ENCODE measurements around the gene SELENON. TPM values are rescaled to one million over a fixed set of nuclear protein-coding genes. Genes with fewer than 3 reads are reported as not detected.
A peak's percentile ranks its signal among the peaks of the same experiment; 100 is the strongest.

Gene SELENON
- total RNA-seq, 1 donor from 2014 or later = 83.4 TPM

GRCh38 chr1:25784575-25785051 lies 15.4 kb upstream of the SELENON start:
- Histone ChIP-seq H3K9me3 (no peaks in the 10 kb centered on the region), H3K27ac (no peak overlapping the region), H3K36me3 (peaks cover 36% of the 10 kb centered on the region), H3K4me1 (no peaks in the 10 kb centered on the region), H3K27me3 (ENCODE audit: low read depth) (no peaks in the 10 kb centered on the region), H3K4me3 (no peak overlapping the region)
- no peak for DNase-seq
- intact Hi-C loops (cut with DNase I) = no loop called here
- no peak for ATAC-seq
- no peak for TF ChIP-seq CTCF (IDR thresholded peaks at IDR 0.05)

- intact Hi-C loops (cut with DNase I) = no loop called here
- H3K4me1 ChIP-seq = no peaks in the 10 kb centered on the region
Measured at GRCh38 chr1:25785333-25786067, 14.5 kb upstream of the SELENON start.

GRCh38 chr1:25786887-25787759 lies 12.9 kb upstream of the SELENON start:
- no peak for DNase-seq
- Histone ChIP-seq H3K4me3 (no peak overlapping the region), H3K27me3 (ENCODE audit: low read depth) (no peaks in the 10 kb centered on the region), H3K9me3 (no peaks in the 10 kb centered on the region), H3K4me1 (no peaks in the 10 kb centered on the region), H3K36me3 (peaks cover 35% of the 10 kb centered on the region), H3K27ac (no peak overlapping the region)
- ATAC-seq = no peak
- TF ChIP-seq CTCF (IDR thresholded peaks at IDR 0.05) = no peak
- intact Hi-C loops (cut with DNase I) = no loop called here

More at GRCh38 chr1:25785333-25786067, 14.5 kb upstream of the SELENON start:
- Histone ChIP-seq H3K27me3 (ENCODE audit: low read depth) (no peaks in the 10 kb centered on the region), H3K9me3 (no peaks in the 10 kb centered on the region), H3K4me3 (no peak overlapping the region), H3K36me3 (peaks cover 36% of the 10 kb centered on the region), H3K27ac (no peak overlapping the region)
- ATAC-seq = peak in 1 of 2 donors; percentile 25
- no peak for TF ChIP-seq CTCF (IDR thresholded peaks at IDR 0.05)
- no peak for DNase-seq

GRCh38 chr1:25787760-25788166 lies 12.2 kb upstream of the SELENON start:
- intact Hi-C loops (cut with DNase I) = no loop called here
- Histone ChIP-seq H3K27ac (no peak overlapping the region), H3K9me3 (no peaks in the 10 kb centered on the region), H3K36me3 (peaks cover 29% of the 10 kb centered on the region), H3K4me3 (no peak overlapping the region), H3K27me3 (ENCODE audit: low read depth) (no peaks in the 10 kb centered on the region), H3K4me1 (no peaks in the 10 kb centered on the region)
- no peak for TF ChIP-seq CTCF (IDR thresholded peaks at IDR 0.05)
- ATAC-seq (no peak), DNase-seq (no peak)

GRCh38 chr1:25790472-25790871 lies 9.5 kb upstream of the SELENON start:
- Histone ChIP-seq H3K27ac (no peak overlapping the region), H3K4me3 (no peak overlapping the region), H3K9me3 (no peaks in the 10 kb centered on the region), H3K36me3 (peaks cover 14% of the 10 kb centered on the region), H3K27me3 (ENCODE audit: low read depth) (no peaks in the 10 kb centered on the region), H3K4me1 (no peaks in the 10 kb centered on the region)
- no peak for TF ChIP-seq CTCF (IDR thresholded peaks at IDR 0.05)
- intact Hi-C loops (cut with DNase I) = loop anchor here (10.0 kb wide), 1 partner anchor 176 kb away; the partner anchor contains the start of gene MAN1C1
- no peak for ATAC-seq
- no peak for DNase-seq
